Testis (tissue), 3 donors: ENCODE measurements around the gene TFPI2. TPM values are rescaled to one million over a fixed set of nuclear protein-coding genes. Genes with fewer than 3 reads are reported as not detected.

ENCODE experiments used
- DNase-seq: peaks from one replicate; pipeline ENCODE4 v3.0.0-alpha.2; 2019
- H3K27ac ChIP-seq, 2 donors: fragments of 200-600 bp; sonication (generic); one replicate each; pipeline ENCODE4 v1.5.1; 2019
- H3K27me3 ChIP-seq: fragments of 200-600 bp; sonication (generic); one replicate; pipeline ENCODE4 v1.5.1; 2019
- H3K36me3 ChIP-seq: fragments of 200-600 bp; sonication (generic); one replicate; pipeline ENCODE4 v1.5.1; 2017; ENCODE audit warnings: low read depth; ENCODE audit errors: missing control alignments
- H3K4me1 ChIP-seq: fragments of 200-600 bp; sonication (generic); one replicate; pipeline ENCODE4 v1.5.1; 2019
- H3K4me3 ChIP-seq, 2 donors: fragments of 200-600 bp; sonication (generic); one replicate each; pipeline ENCODE4 v1.5.1; 2017 to 2019
- H3K9me3 ChIP-seq: fragments of 200-600 bp; sonication (generic); one replicate; pipeline ENCODE4 v1.5.1; 2017
- POLR2A ChIP-seq: fragments of 450-650 bp; IDR thresholded peaks from one replicate; pipeline ENCODE4 v1.6.1; 2017; ENCODE audit warnings: antibody characterized with exemption, mild to moderate bottlenecking, moderate library complexity
- WGBS, 2 donors: methylation state at CpG; one replicate each; pipeline ENCODE4 v1.1.5; 2018; 5-methylcytosine and 5-hydroxymethylcytosine counted together
- intact Hi-C: fragments of 100-400 bp; cut with DNase I; formaldehyde crosslinking; loops from one replicate; pipeline ENCODE4 v1.15.1; 2023; ENCODE audit warnings: low total_unique reads
- polyA plus RNA-seq: library from polyadenylated mRNA; stranded (reverse); fragments of 350-450 nt; fragmentation: Illumina TruSeq; extraction: RNeasy Lipid Tissue Mini Kit (QIAGEN cat#74804); gene quantifications from one replicate; pipeline ENCODE4 v1.2.3, GENCODE V29; 2014; ENCODE audit warnings: low read depth, low replicate concordance; ENCODE audit not compliant: insufficient read depth
- total RNA-seq, 2 donors: library from RNA; depleted of rRNA; stranded (reverse); fragments of >200 nt; gene quantifications; one replicate each; pipeline ENCODE4 v1.2.3, GENCODE V29; 2016
- TF ChIP-seq, protein P1 (sequence below), 3 experiments: fragments of 450-650 bp in 2 of 3; fragments of 200-600 bp in 1 of 3; sonication (generic) in 1 of 3; IDR thresholded peaks; one replicate each; pipeline ENCODE4 v1.5.1; 2016 to 2019; ENCODE audit warnings: antibody characterized with exemption in 3 of 3, mild to moderate bottlenecking in 2 of 3, moderate library complexity in 1 of 3

TFPI2 gene
- total and polyA plus RNA-seq, 3 donors from 2014 or later, result 1.3 to 4.6 (median 1.8) TPM

DNA sequence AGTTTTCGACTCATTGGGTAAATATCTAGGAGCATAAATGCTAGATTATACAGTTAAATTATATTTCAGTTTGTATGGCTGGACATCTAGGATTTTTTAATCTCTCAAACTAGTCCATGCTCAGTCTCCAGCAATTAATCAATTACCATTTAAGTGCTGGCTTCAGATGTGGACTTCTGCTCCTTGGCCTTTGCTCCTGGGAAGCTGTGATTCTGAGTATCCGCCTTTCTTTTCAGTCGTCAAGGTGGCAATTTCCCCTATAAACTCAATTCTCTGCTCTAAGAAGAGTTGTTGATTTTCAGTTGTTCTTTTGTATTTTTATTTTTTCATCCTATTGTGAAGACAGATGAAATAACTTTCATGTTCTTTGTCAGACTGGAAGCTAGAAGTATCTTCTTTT lies 23.7 kb downstream of the TFPI2 start:
- 83 to 92% methylated on average over 3 of the region's 3 CpGs for WGBS, 2 donors
- intact Hi-C loops, result no loop called here
- TF ChIP-seq POLR2A, result no peak
- TF ChIP-seq, protein P1, sequence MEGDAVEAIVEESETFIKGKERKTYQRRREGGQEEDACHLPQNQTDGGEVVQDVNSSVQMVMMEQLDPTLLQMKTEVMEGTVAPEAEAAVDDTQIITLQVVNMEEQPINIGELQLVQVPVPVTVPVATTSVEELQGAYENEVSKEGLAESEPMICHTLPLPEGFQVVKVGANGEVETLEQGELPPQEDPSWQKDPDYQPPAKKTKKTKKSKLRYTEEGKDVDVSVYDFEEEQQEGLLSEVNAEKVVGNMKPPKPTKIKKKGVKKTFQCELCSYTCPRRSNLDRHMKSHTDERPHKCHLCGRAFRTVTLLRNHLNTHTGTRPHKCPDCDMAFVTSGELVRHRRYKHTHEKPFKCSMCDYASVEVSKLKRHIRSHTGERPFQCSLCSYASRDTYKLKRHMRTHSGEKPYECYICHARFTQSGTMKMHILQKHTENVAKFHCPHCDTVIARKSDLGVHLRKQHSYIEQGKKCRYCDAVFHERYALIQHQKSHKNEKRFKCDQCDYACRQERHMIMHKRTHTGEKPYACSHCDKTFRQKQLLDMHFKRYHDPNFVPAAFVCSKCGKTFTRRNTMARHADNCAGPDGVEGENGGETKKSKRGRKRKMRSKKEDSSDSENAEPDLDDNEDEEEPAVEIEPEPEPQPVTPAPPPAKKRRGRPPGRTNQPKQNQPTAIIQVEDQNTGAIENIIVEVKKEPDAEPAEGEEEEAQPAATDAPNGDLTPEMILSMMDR (IDR thresholded peaks at IDR 0.05), result no peak
- no peak for DNase-seq
- Histone ChIP-seq H3K27me3 (no peaks in the 10 kb centered on the region), H3K36me3 (no peaks in the 10 kb centered on the region), H3K9me3 (no peaks in the 10 kb centered on the region), H3K4me1 (no peaks in the 10 kb centered on the region), H3K27ac (no peak overlapping the region), H3K4me3 (no peak overlapping the region)

DNA sequence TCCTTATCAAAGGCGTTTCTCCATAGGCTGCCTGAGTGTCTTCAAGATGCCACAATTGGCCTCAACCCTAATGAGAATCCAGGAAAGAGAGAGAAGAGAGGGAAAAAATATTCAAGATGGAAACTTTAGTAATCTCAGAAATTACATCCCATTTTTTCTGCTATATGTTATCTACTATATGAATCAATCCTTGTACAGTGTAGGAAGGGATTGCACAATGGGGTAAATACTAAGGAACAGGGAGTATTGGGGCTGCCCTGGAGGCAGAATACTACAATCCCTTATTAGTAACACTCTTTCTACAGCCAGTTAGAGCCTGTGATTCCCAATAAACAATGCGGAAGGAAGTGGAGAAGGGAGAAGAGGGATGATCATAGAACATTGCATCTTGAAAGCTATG lies 27.9 kb downstream of the TFPI2 start:
- TF ChIP-seq, protein P1 (IDR thresholded peaks at IDR 0.05), result no peak
- TF ChIP-seq POLR2A, result no peak
- H3K4me1 ChIP-seq, result no peaks in the 10 kb centered on the region
- H3K9me3 ChIP-seq, result no peaks in the 10 kb centered on the region
- no peak overlapping the region for H3K27ac ChIP-seq
- no peak for DNase-seq
- intact Hi-C loops, result no loop called here
- 70 to 76% methylated on average over 2 of the region's 2 CpGs for WGBS, 2 donors
- H3K36me3 ChIP-seq, result no peaks in the 10 kb centered on the region
- no peak overlapping the region for H3K4me3 ChIP-seq
- H3K27me3 ChIP-seq, result no peaks in the 10 kb centered on the region

GRCh38 chr7:93861325-93861949 lies 29.1 kb downstream of the TFPI2 start:
- no peaks in the 10 kb centered on the region for H3K27me3 ChIP-seq
- no peaks in the 10 kb centered on the region for H3K36me3 ChIP-seq
- no peak for TF ChIP-seq POLR2A
- TF ChIP-seq, protein P1 (IDR thresholded peaks at IDR 0.05), result peak in 1 of 3 experiments; percentile 60
- no peaks in the 10 kb centered on the region for H3K4me1 ChIP-seq
- WGBS, 2 donors, result 85 to 88% methylated on average over 4 of the region's 4 CpGs
- H3K4me3 ChIP-seq, result no peak overlapping the region
- no peaks in the 10 kb centered on the region for H3K9me3 ChIP-seq
- intact Hi-C loops, result no loop called here
- no peak overlapping the region for H3K27ac ChIP-seq
- DNase-seq, result no peak

DNA sequence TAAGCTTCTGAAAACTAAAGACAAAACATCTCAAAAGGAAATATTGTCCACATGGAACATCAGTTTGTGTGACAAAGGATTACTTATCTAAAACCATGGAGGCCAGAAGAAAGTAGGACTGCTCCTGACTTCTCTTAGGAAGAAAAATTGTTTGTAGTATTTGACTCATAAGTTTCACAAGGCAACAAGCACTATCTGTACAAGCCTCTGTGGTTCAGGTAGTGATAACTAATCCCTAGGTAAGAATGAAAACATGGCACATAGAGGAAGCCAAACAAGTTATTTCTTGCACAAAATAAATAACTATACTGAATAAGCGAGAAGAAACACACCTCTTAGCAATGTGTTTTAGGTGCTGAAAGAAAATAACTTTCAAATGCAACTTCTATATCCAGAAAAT lies 30.3 kb downstream of the TFPI2 start:
- no peaks in the 10 kb centered on the region for H3K27me3 ChIP-seq
- no peak overlapping the region for H3K27ac ChIP-seq
- H3K9me3 ChIP-seq, result no peaks in the 10 kb centered on the region
- 96% methylated on average over 1 of the region's 1 CpG for WGBS, 2 donors
- H3K4me3 ChIP-seq, result no peak overlapping the region
- no peak for DNase-seq
- H3K36me3 ChIP-seq, result no peaks in the 10 kb centered on the region
- intact Hi-C loops, result no loop called here
- no peaks in the 10 kb centered on the region for H3K4me1 ChIP-seq
- no peak for TF ChIP-seq POLR2A
- TF ChIP-seq, protein P1 (IDR thresholded peaks at IDR 0.05), result no peak

GRCh38 chr7:93858857-93859256 lies 31.7 kb downstream of the TFPI2 start:
- intact Hi-C loops, result no loop called here
- no peaks in the 10 kb centered on the region for H3K36me3 ChIP-seq
- WGBS, 2 donors, result 91 to 92% methylated on average over 2 of the region's 2 CpGs

More at GRCh38 chr7:93858857-93859256, 31.7 kb downstream of the TFPI2 start:
- H3K9me3 ChIP-seq, result no peaks in the 10 kb centered on the region
- no peak overlapping the region for H3K4me3 ChIP-seq
- H3K27me3 ChIP-seq, result no peaks in the 10 kb centered on the region
- no peak overlapping the region for H3K27ac ChIP-seq
- DNase-seq, result no peak
- no peak for TF ChIP-seq POLR2A
- TF ChIP-seq, protein P1 (IDR thresholded peaks at IDR 0.05), result no peak
- H3K4me1 ChIP-seq, result no peaks in the 10 kb centered on the region
